CD14-positive monocyte (primary cell): ENCODE results near the gene DNTT. TPM values are rescaled to one million over a fixed set of nuclear protein-coding genes. Genes with fewer than 3 reads are reported as not detected.

ENCODE experiments used
- DNase-seq, 3 donors: peaks; one replicate each; pipeline ENCODE4 v3.0.0-alpha.2; 2011 to 2022
- H2AFZ ChIP-seq: 2 replicates; pipeline ENCODE4 v1.6.0; 2012; ENCODE audit warnings: mild to moderate bottlenecking, low read depth, low read length, inconsistent platforms; ENCODE audit not compliant: insufficient read depth, poor library complexity, severe bottlenecking
- H3K27ac ChIP-seq, 2 donors: 1 replicate in 1 of 2; 2 replicates in 1 of 2; pipeline ENCODE4 v1.5.1; 2012 to 2013; ENCODE audit warnings: low read length in 2 of 2, control low read depth in 1 of 2, inconsistent platforms in 1 of 2, low read depth in 1 of 2, mild to moderate bottlenecking in 1 of 2
- H3K27me3 ChIP-seq, 2 donors: one replicate each; pipeline versions ENCODE4 v1.6.0 to v1.6.1; 2011 to 2013; ENCODE audit warnings: low read length in 2 of 2; ENCODE audit not compliant: control insufficient read depth in 2 of 2, insufficient read depth in 2 of 2
- H3K36me3 ChIP-seq, 2 donors: replicated peaks in 1 of 2; 1 replicate in 1 of 2; 2 replicates in 1 of 2; pipeline versions ENCODE4 v1.5.1 to v1.6.1; 2012 to 2013; ENCODE audit warnings: low read length in 2 of 2, control low read depth in 1 of 2, inconsistent platforms in 1 of 2, mild to moderate bottlenecking in 1 of 2; ENCODE audit not compliant: insufficient read depth in 2 of 2, control insufficient read depth in 1 of 2
- H3K4me1 ChIP-seq, 2 donors: 1 replicate in 1 of 2; 2 replicates in 1 of 2; pipeline versions ENCODE4 v1.5.1 to v1.6.1; 2012 to 2013; ENCODE audit warnings: low read length in 2 of 2, control low read depth in 1 of 2, inconsistent platforms in 1 of 2, mild to moderate bottlenecking in 1 of 2, moderate library complexity in 1 of 2; ENCODE audit not compliant: insufficient read depth in 2 of 2, control insufficient read depth in 1 of 2
- H3K4me2 ChIP-seq: replicated peaks from 2 replicates; pipeline ENCODE3; 2012; ENCODE audit warnings: low read length, moderate library complexity, mild to moderate bottlenecking; ENCODE audit not compliant: poor library complexity, severe bottlenecking; ENCODE audit errors: extremely low read depth
- H3K4me3 ChIP-seq, 3 experiments: fragments of 200-600 bp in 1 of 3; sonication (generic) in 1 of 3; replicated peaks in 1 of 3; 1 replicate in 2 of 3; 2 replicates in 1 of 3; pipeline ENCODE4 v1.5.1; 2011 to 2013; ENCODE audit warnings: low read length in 3 of 3, mild to moderate bottlenecking in 3 of 3, control low read depth in 2 of 3, low read depth in 2 of 3, inconsistent platforms in 1 of 3, moderate library complexity in 1 of 3
- H3K79me2 ChIP-seq: 2 replicates; pipeline ENCODE4 v1.6.0; 2012; ENCODE audit warnings: mild to moderate bottlenecking, control low read depth, inconsistent platforms, low read length, moderate library complexity; ENCODE audit not compliant: insufficient read depth
- H3K9ac ChIP-seq: 2 replicates; pipeline ENCODE4 v1.6.0; 2017; ENCODE audit warnings: low read length, mild to moderate bottlenecking; ENCODE audit not compliant: insufficient read depth, poor library complexity, severe bottlenecking
- H3K9me3 ChIP-seq, 2 donors: replicated peaks in 1 of 2; 1 replicate in 1 of 2; 2 replicates in 1 of 2; pipeline versions ENCODE4 v1.5.1 to v1.6.1; 2012 to 2013; ENCODE audit warnings: low read length in 2 of 2, control low read depth in 1 of 2; ENCODE audit not compliant: control insufficient read depth in 1 of 2, insufficient read depth in 1 of 2
- H4K20me1 ChIP-seq: 2 replicates; pipeline ENCODE4 v1.6.0; 2012; ENCODE audit warnings: mild to moderate bottlenecking, low read length, control low read depth, moderate library complexity; ENCODE audit not compliant: insufficient read depth
- H3K27ac Mint-ChIP-seq, 7 donors: one replicate each; pipeline ENCODE4 v1.8.0; 2020; ENCODE audit warnings: mild to moderate bottlenecking in 7 of 7, mixed read lengths in 7 of 7, moderate library complexity in 6 of 7, inconsistent platforms in 2 of 7
- H3K27me3 Mint-ChIP-seq, 3 donors: one replicate each; pipeline ENCODE4 v1.8.0; 2021 to 2022; ENCODE audit warnings: low read depth in 3 of 3, mild to moderate bottlenecking in 3 of 3, mixed read lengths in 3 of 3, moderate library complexity in 3 of 3, inconsistent platforms in 1 of 3
- H3K36me3 Mint-ChIP-seq, 2 donors: one replicate each; pipeline ENCODE4 v1.8.0; 2020; ENCODE audit warnings: mixed read lengths in 2 of 2, inconsistent platforms in 1 of 2, mild to moderate bottlenecking in 1 of 2
- H3K4me1 Mint-ChIP-seq: one replicate; pipeline ENCODE4 v1.8.0; 2020; ENCODE audit warnings: mild to moderate bottlenecking, mixed read lengths
- H3K4me3 Mint-ChIP-seq, 2 donors: one replicate each; pipeline ENCODE4 v1.8.0; 2020; ENCODE audit warnings: mild to moderate bottlenecking in 2 of 2, mixed read lengths in 2 of 2, moderate library complexity in 1 of 2
- H3K9me3 Mint-ChIP-seq, 7 donors: one replicate each; pipeline ENCODE4 v1.8.0; 2020 to 2022; ENCODE audit warnings: mixed read lengths in 7 of 7, mild to moderate bottlenecking in 6 of 7, moderate library complexity in 6 of 7, inconsistent platforms in 2 of 7
- WGBS: methylation state at CpG from one replicate; pipeline ENCODE4 v1.1.5; 2013; ENCODE audit warnings: missing lambda C conversion rate; ENCODE audit not compliant: insufficient coverage; 5-methylcytosine and 5-hydroxymethylcytosine counted together
- intact Hi-C, 2 donors: fragments of 100-400 bp; cut with micrococcal nuclease; formaldehyde crosslinking; loops; one replicate each; pipeline versions ENCODE4 v1.15.0 to v1.15.1; 2023
- polyA plus RNA-seq, 3 donors: library from polyadenylated mRNA; depleted of rRNA in 1 of 3; unstranded in 2 of 3; stranded (reverse) in 1 of 3; fragments of 300-500 nt in 2 of 3; fragments of >200 nt in 1 of 3; fragmentation: Illumina TruSeq in 2 of 3; gene quantifications; 1 replicate in 2 of 3; 2 replicates in 1 of 3; pipeline ENCODE4 v1.2.3, GENCODE V29; 2012 to 2021
- TF ChIP-seq, protein P1 (sequence below): fragments of 200-600 bp; IDR thresholded peaks from one replicate; pipeline ENCODE4 v1.8.0; 2022; ENCODE audit warnings: antibody characterized with exemption, mild to moderate bottlenecking

Gene DNTT
- polyA plus RNA-seq, 3 donors: not detected

- Histone ChIP-seq H3K4me1 (no peaks in the 10 kb centered on the region), H3K27me3 (no peaks in the 10 kb centered on the region), H2AFZ (no peak overlapping the region), H3K9ac (no peak overlapping the region), H3K9me3 (no peaks in the 10 kb centered on the region), H3K36me3 (no peaks in the 10 kb centered on the region), H3K4me2 (no peak overlapping the region), H3K79me2 (no peaks in the 10 kb centered on the region), H3K27ac (no peak overlapping the region), H3K4me3 (no peak overlapping the region), H4K20me1 (no peaks in the 10 kb centered on the region)
- Mint-ChIP-seq H3K4me1 (no peaks in the 10 kb centered on the region), H3K27me3 (peaks cover 0 to 1% (median 1%) of the 10 kb centered on the region in 3 donors), H3K36me3 (no peaks in the 10 kb centered on the region), H3K27ac (no peak overlapping the region), H3K9me3 (peaks cover 0 to 2% (median 0%) of the 10 kb centered on the region in 7 donors), H3K4me3 (no peak overlapping the region)
- intact Hi-C loops: no loop called here
- TF ChIP-seq, protein P1, sequence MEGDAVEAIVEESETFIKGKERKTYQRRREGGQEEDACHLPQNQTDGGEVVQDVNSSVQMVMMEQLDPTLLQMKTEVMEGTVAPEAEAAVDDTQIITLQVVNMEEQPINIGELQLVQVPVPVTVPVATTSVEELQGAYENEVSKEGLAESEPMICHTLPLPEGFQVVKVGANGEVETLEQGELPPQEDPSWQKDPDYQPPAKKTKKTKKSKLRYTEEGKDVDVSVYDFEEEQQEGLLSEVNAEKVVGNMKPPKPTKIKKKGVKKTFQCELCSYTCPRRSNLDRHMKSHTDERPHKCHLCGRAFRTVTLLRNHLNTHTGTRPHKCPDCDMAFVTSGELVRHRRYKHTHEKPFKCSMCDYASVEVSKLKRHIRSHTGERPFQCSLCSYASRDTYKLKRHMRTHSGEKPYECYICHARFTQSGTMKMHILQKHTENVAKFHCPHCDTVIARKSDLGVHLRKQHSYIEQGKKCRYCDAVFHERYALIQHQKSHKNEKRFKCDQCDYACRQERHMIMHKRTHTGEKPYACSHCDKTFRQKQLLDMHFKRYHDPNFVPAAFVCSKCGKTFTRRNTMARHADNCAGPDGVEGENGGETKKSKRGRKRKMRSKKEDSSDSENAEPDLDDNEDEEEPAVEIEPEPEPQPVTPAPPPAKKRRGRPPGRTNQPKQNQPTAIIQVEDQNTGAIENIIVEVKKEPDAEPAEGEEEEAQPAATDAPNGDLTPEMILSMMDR: no peak
- 100% methylated on average over 1 of the region's 5 CpGs for WGBS
- no peak for DNase-seq
These were observed 17.6 kb downstream of the DNTT start for GRCh38 chr10:96321822-96322221.

GRCh38 chr10:96322275-96322674 lies 18.0 kb downstream of the DNTT start:
- Mint-ChIP-seq H3K4me3 (no peak overlapping the region), H3K4me1 (no peaks in the 10 kb centered on the region), H3K27me3 (peaks cover 0 to 1% (median 1%) of the 10 kb centered on the region in 3 donors), H3K9me3 (peaks cover 0 to 2% (median 0%) of the 10 kb centered on the region in 7 donors), H3K36me3 (no peaks in the 10 kb centered on the region), H3K27ac (no peak overlapping the region)
- no peaks in the 10 kb centered on the region for H3K36me3 ChIP-seq
- H3K4me1 ChIP-seq: no peaks in the 10 kb centered on the region
- WGBS: no CpG with 5 or more reads among the region's 1 CpG
- H2AFZ ChIP-seq: no peak overlapping the region
- intact Hi-C loops: no loop called here
- H3K9ac ChIP-seq: no peak overlapping the region
- H4K20me1 ChIP-seq: no peaks in the 10 kb centered on the region
- H3K27me3 ChIP-seq: no peaks in the 10 kb centered on the region
- H3K27ac ChIP-seq: no peak overlapping the region
- H3K9me3 ChIP-seq: no peaks in the 10 kb centered on the region
- H3K79me2 ChIP-seq: no peaks in the 10 kb centered on the region
- DNase-seq: no peak
- TF ChIP-seq, protein P1: no peak
- H3K4me3 ChIP-seq: no peak overlapping the region
- no peak overlapping the region for H3K4me2 ChIP-seq
